H9 (cell line): ENCODE data around the gene CCDC30. TPM values are rescaled to one million over a fixed set of nuclear protein-coding genes. Genes with fewer than 3 reads are reported as not detected.

Experiments
- DNase-seq: peaks from one replicate; pipeline ENCODE4 v3.0.0-alpha.2; 2017
- H2AFZ ChIP-seq: one replicate; pipeline ENCODE4 v1.6.1; 2013; ENCODE audit warnings: mild to moderate bottlenecking, low read length, control low read depth, moderate library complexity
- H2AK5ac ChIP-seq: 2 replicates; pipeline ENCODE4 v1.6.1; 2013; ENCODE audit warnings: low read length, control low read depth, mixed read lengths; ENCODE audit not compliant: insufficient read length
- H2BK120ac ChIP-seq: one replicate; pipeline ENCODE4 v1.6.1; 2013; ENCODE audit warnings: low read depth, mild to moderate bottlenecking, low read length, control low read depth, inconsistent platforms; ENCODE audit not compliant: poor library complexity, severe bottlenecking
- H2BK12ac ChIP-seq: 2 replicates; pipeline ENCODE4 v1.6.1; 2013; ENCODE audit warnings: low read length, control low read depth, mixed read lengths, low read depth; ENCODE audit not compliant: insufficient read length
- H2BK15ac ChIP-seq: 2 replicates; pipeline ENCODE4 v1.6.1; 2013; ENCODE audit warnings: low read depth, low read length, control low read depth
- H2BK20ac ChIP-seq: one replicate; pipeline ENCODE4 v1.6.1; 2013; ENCODE audit warnings: low read depth, mild to moderate bottlenecking, low read length, control low read depth, inconsistent platforms; ENCODE audit not compliant: poor library complexity, severe bottlenecking
- H2BK5ac ChIP-seq: 2 replicates; pipeline ENCODE4 v1.6.1; 2013; ENCODE audit warnings: low read length, control low read depth, mixed read lengths; ENCODE audit not compliant: insufficient read length
- H3K14ac ChIP-seq: 2 replicates; pipeline ENCODE4 v1.6.1; 2013; ENCODE audit warnings: low read length, control low read depth; ENCODE audit not compliant: insufficient read depth
- H3K18ac ChIP-seq: 2 replicates; pipeline ENCODE4 v1.6.1; 2013; ENCODE audit warnings: low read depth, mild to moderate bottlenecking, mixed read lengths, low read length, control low read depth; ENCODE audit not compliant: insufficient read length
- H3K23ac ChIP-seq: 2 replicates; pipeline ENCODE4 v1.6.1; 2013; ENCODE audit warnings: low read length, control low read depth, mixed read lengths, low read depth; ENCODE audit not compliant: insufficient read length
- H3K23me2 ChIP-seq: 2 replicates; pipeline ENCODE4 v1.6.1; 2013; ENCODE audit warnings: low read depth, mild to moderate bottlenecking, mixed read lengths, low read length, control low read depth; ENCODE audit not compliant: insufficient read length, poor library complexity, severe bottlenecking
- H3K27ac ChIP-seq: 2 replicates; pipeline ENCODE4 v1.5.1; 2013; ENCODE audit warnings: low read length, control low read depth, mixed read lengths, low read depth; ENCODE audit not compliant: insufficient read length
- H3K27me3 ChIP-seq: 2 replicates; pipeline ENCODE4 v1.6.1; 2013; ENCODE audit warnings: low read length, control low read depth, inconsistent platforms; ENCODE audit not compliant: insufficient read depth
- H3K4ac ChIP-seq: 2 replicates; pipeline ENCODE4 v1.6.1; 2013; ENCODE audit warnings: low read depth, mild to moderate bottlenecking, control low read depth, inconsistent platforms, low read length, moderate library complexity
- H3K4me1 ChIP-seq: 2 replicates; pipeline ENCODE4 v1.6.1; 2013; ENCODE audit warnings: low read length, control low read depth, inconsistent platforms; ENCODE audit not compliant: insufficient read depth
- H3K4me2 ChIP-seq: 2 replicates; pipeline ENCODE4 v1.6.1; 2013; ENCODE audit warnings: low read length, control low read depth, mixed read lengths; ENCODE audit not compliant: insufficient read length, insufficient read depth
- H3K56ac ChIP-seq: 2 replicates; pipeline ENCODE4 v1.6.1; 2013; ENCODE audit warnings: low read depth, mild to moderate bottlenecking, mixed read lengths, low read length, control low read depth; ENCODE audit not compliant: insufficient read length
- H3K79me1 ChIP-seq: 2 replicates; pipeline ENCODE4 v1.6.1; 2013; ENCODE audit warnings: low read depth, mild to moderate bottlenecking, moderate library complexity, low read length, control low read depth, inconsistent platforms; ENCODE audit not compliant: insufficient read depth, poor library complexity, severe bottlenecking
- H3K79me2 ChIP-seq: 2 replicates; pipeline ENCODE4 v1.6.1; 2013; ENCODE audit warnings: low read length, control low read depth, inconsistent platforms; ENCODE audit not compliant: insufficient read depth
- H3K9ac ChIP-seq: 2 replicates; pipeline ENCODE4 v1.6.1; 2013; ENCODE audit warnings: low read length, control low read depth, mixed read lengths; ENCODE audit not compliant: insufficient read length; ENCODE audit errors: extremely low read depth
- H3K9me3 ChIP-seq: one replicate; pipeline ENCODE4 v1.6.1; 2013; ENCODE audit warnings: low read depth, low read length, inconsistent platforms; ENCODE audit not compliant: control insufficient read depth
- H3T11ph ChIP-seq: one replicate; pipeline ENCODE4 v1.6.1; 2013; ENCODE audit warnings: mild to moderate bottlenecking, low read length, control low read depth, inconsistent platforms
- H4K20me1 ChIP-seq: one replicate; pipeline ENCODE4 v1.6.1; 2013; ENCODE audit not compliant: control insufficient read depth, insufficient read length, insufficient read depth
- H4K5ac ChIP-seq: 2 replicates; pipeline ENCODE4 v1.6.1; 2013; ENCODE audit warnings: low read depth, mild to moderate bottlenecking, mixed read lengths, low read length, control low read depth; ENCODE audit not compliant: insufficient read length
- H4K8ac ChIP-seq: replicated peaks from 2 replicates; pipeline ENCODE4 v1.6.1; 2013; ENCODE audit warnings: low read length, control low read depth, mixed read lengths, low read depth; ENCODE audit not compliant: insufficient read length
- H4K91ac ChIP-seq: 2 replicates; pipeline ENCODE4 v1.6.1; 2013; ENCODE audit warnings: low read depth, mild to moderate bottlenecking, moderate library complexity, mixed read lengths, low read length, control low read depth; ENCODE audit not compliant: insufficient read length
- H3K27ac Mint-ChIP-seq, 3 experiments: 2 replicates in 2 of 3; 3 replicates in 1 of 3; pipeline ENCODE4 v1.8.0; 2020 to 2021; ENCODE audit warnings: mixed read lengths in 3 of 3, mild to moderate bottlenecking in 1 of 3, moderate library complexity in 1 of 3
- H3K27me3 Mint-ChIP-seq: 2 replicates; pipeline ENCODE4 v1.8.0; 2021; ENCODE audit warnings: low read depth, mild to moderate bottlenecking, moderate library complexity, mixed read lengths
- H3K36me3 Mint-ChIP-seq, 3 experiments: 2 replicates in 2 of 3; 3 replicates in 1 of 3; pipeline ENCODE4 v1.8.0; 2020 to 2021; ENCODE audit warnings: low read depth in 3 of 3, mixed read lengths in 3 of 3; ENCODE audit not compliant: insufficient read depth in 1 of 3
- H3K4me1 Mint-ChIP-seq, 2 experiments: 2 replicates each; pipeline ENCODE4 v1.8.0; 2020; ENCODE audit warnings: mixed read lengths in 2 of 2
- H3K4me3 Mint-ChIP-seq, 2 experiments: 2 replicates in 1 of 2; 3 replicates in 1 of 2; pipeline ENCODE4 v1.8.0; 2020 to 2021; ENCODE audit warnings: mild to moderate bottlenecking in 2 of 2, mixed read lengths in 2 of 2, moderate library complexity in 1 of 2
- H3K9me3 Mint-ChIP-seq, 2 experiments: 2 replicates in 1 of 2; 3 replicates in 1 of 2; pipeline ENCODE4 v1.8.0; 2020; ENCODE audit warnings: mild to moderate bottlenecking in 2 of 2, mixed read lengths in 2 of 2, moderate library complexity in 1 of 2
- WGBS: extraction: QIAGEN DNeasy Blood & Tissue Kit; methylation state at CpG from one replicate; pipeline ENCODE4 v1.1.7; 2013; ENCODE audit warnings: missing lambda C conversion rate, low lambda C conversion rate, mixed read lengths; ENCODE audit not compliant: insufficient read length; ENCODE audit errors: extremely low coverage; 5-methylcytosine and 5-hydroxymethylcytosine counted together
- total RNA-seq: library from RNA; stranded (reverse); gene quantifications from 2 replicates; pipeline ENCODE4 v1.2.1, GENCODE V29; 2021
- TF ChIP-seq, protein P1 (sequence below): fragments of 200-600 bp; sonication (generic); conservative IDR thresholded peaks from 3 replicates; pipeline ENCODE4 v1.8.0; 2021; ENCODE audit warnings: antibody characterized with exemption, mild to moderate bottlenecking

The CCDC30 gene
- total RNA-seq, 1 experiment from 2014 or later = 1.8 TPM

DNA sequence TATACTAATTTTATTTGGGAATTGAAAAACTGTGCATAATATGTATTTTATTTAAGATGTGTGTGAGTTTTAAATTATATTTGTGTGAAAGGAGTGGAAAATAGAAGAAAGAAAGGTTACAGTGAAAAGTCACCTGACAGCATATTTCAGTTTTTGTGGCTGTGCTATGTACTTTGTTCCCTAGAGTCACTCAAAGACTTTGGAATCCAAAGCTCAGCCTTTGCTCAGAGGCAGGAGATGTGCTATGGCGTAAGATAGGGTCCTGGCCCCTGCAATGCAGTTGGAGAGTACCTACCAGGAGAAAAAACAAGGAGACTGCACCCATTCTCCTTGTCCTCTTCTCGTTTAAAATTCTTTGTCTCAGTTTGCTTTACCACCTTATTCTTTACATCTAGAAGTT lies 2.9 kb downstream of the CCDC30 start:
- Histone ChIP-seq H4K91ac (no peak overlapping the region), H3K9ac (no peak overlapping the region), H2BK20ac (no peak overlapping the region), H3K14ac (no peak overlapping the region), H3K56ac (no peak overlapping the region), H4K5ac (no peak overlapping the region), H3K4me1 (no peaks in the 10 kb centered on the region), H3K18ac (no peak overlapping the region), H2BK5ac (no peak overlapping the region), H2BK12ac (no peak overlapping the region), H2BK120ac (no peak overlapping the region), H3K27ac (no peak overlapping the region), H3K23ac (no peak overlapping the region), H3T11ph (no peak overlapping the region), H4K8ac (no peak overlapping the region), H3K79me1 (no peaks in the 10 kb centered on the region), H3K79me2 (no peaks in the 10 kb centered on the region), H3K4ac (no peak overlapping the region), H3K27me3 (no peaks in the 10 kb centered on the region), H2AK5ac (no peak overlapping the region), H2AFZ (no peak overlapping the region), H3K9me3 (no peaks in the 10 kb centered on the region), H3K23me2 (peaks cover 6% of the 10 kb centered on the region), H3K4me2 (no peak overlapping the region), H4K20me1 (no peaks in the 10 kb centered on the region), H2BK15ac (no peak overlapping the region)
- Mint-ChIP-seq H3K4me3 (no peak overlapping the region), H3K4me1 (peaks cover 14 to 15% of the 10 kb centered on the region in 2 experiments), H3K27me3 (peaks cover 2% of the 10 kb centered on the region; the same call in 1 of the 2 replicates), H3K9me3 (no peaks in the 10 kb centered on the region), H3K27ac (no peak overlapping the region), H3K36me3 (no peaks in the 10 kb centered on the region)
- WGBS = no CpG with 5 or more reads among the region's 2 CpGs
- no peak for DNase-seq
- TF ChIP-seq, protein P1, sequence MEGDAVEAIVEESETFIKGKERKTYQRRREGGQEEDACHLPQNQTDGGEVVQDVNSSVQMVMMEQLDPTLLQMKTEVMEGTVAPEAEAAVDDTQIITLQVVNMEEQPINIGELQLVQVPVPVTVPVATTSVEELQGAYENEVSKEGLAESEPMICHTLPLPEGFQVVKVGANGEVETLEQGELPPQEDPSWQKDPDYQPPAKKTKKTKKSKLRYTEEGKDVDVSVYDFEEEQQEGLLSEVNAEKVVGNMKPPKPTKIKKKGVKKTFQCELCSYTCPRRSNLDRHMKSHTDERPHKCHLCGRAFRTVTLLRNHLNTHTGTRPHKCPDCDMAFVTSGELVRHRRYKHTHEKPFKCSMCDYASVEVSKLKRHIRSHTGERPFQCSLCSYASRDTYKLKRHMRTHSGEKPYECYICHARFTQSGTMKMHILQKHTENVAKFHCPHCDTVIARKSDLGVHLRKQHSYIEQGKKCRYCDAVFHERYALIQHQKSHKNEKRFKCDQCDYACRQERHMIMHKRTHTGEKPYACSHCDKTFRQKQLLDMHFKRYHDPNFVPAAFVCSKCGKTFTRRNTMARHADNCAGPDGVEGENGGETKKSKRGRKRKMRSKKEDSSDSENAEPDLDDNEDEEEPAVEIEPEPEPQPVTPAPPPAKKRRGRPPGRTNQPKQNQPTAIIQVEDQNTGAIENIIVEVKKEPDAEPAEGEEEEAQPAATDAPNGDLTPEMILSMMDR = no peak
